ENCODE measurements around the gene KLHDC3. TPM values are rescaled to one million over a fixed set of nuclear protein-coding genes. Genes with fewer than 3 reads are reported as not detected.

Gene KLHDC3
- total and polyA plus RNA-seq, 2 of the 13 experiments (the other 11 are each of a cell fraction or from before 2014, with no cell fraction given) = 78.3 to 91.5 TPM

DNA sequence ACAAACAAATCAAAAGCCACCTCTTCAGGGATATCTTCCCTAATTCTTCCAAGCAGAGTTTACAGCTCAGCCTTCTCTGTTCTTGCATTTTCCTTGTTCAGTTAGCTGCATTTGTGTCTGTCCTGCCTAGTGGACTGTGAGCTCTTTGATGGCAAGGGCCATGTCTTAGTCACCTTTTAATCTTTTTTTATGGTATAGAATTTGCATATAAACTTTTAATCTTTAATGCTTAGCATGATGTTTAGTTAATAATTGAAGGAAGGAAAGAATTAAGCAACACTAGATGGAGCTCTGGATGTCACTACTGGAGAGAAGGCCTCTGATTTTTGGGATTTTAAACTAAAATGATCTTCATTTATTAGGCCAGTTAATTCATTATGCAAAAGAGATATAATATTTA, 17.5 kb upstream of the KLHDC3 start:
- no peak overlapping the region for H3K4me2 ChIP-seq (ENCODE audit: low read depth, low read length)
- no peak overlapping the region for H3K27ac ChIP-seq (ENCODE audit: extremely low read length, insufficient read depth, low read length)
- H3K27me3 ChIP-seq (ENCODE audit: control insufficient read depth in 1 of 2, insufficient read depth in 2 of 2, low read length in 2 of 2) = no peaks in the 10 kb centered on the region
- ChIA-PET CTCF (ENCODE audit: low intra/inter-chr PET ratio, low total read pairs) (interaction anchor here (1.2 kb wide), 1 partner anchor 147 kb away, joined by 4 read pairs; no protein-coding TSS in a partner anchor), POLR2A (interaction anchor here (0.5 to 3.1 kb wide), 7 partner anchors 12 to 186 kb away, joined by 3 to 23 read pairs (median 5); partner anchors contain the start of genes CUL7, CUL9, KLHDC3 and MEA1)
- no peaks in the 10 kb centered on the region for H3K4me1 ChIP-seq (ENCODE audit: insufficient read depth, low read length)
- no peak overlapping the region for H3K9ac ChIP-seq (ENCODE audit: insufficient read depth, low read depth, low read length)
- H3K36me3 ChIP-seq (replicated peaks in 1 of 2; ENCODE audit: control insufficient read depth in 1 of 2, insufficient read depth in 2 of 2, low read length in 2 of 2) = peaks cover 8 to 17% of the 10 kb centered on the region in 2 experiments; a peak in 4 of 5 replicates
- intact Hi-C loops (cut with micrococcal nuclease; ENCODE audit: unreplicated experiment) (no loop called here), in situ Hi-C loops (cut with HindIII; ENCODE audit: extremely low pct_ligation_motif_present, low pct_unique_long_range_greater_than_20kb) (no loop called here)
- ATAC-seq (no peak; the same call in 1 of the 3 replicates), DNase-seq (ENCODE audit: low spot score) (no peak), FAIRE-seq (peak; percentile 44)
- no TSS peak for BruUV-seq (replicated peaks)
- no peaks in the 10 kb centered on the region for H3K9me3 ChIP-seq (ENCODE audit: low read length)
- H2AFZ ChIP-seq (ENCODE audit: low read length) = no peak overlapping the region
- H3K4me3 ChIP-seq (replicated peaks in 1 of 3; ENCODE audit: insufficient read depth in 1 of 3, low read depth in 2 of 3, low read length in 3 of 3) = no peak overlapping the region
- no peaks in the 10 kb centered on the region for H4K20me1 ChIP-seq (ENCODE audit: insufficient read depth, low read length)
- TF ChIP-seq, protein P1, sequence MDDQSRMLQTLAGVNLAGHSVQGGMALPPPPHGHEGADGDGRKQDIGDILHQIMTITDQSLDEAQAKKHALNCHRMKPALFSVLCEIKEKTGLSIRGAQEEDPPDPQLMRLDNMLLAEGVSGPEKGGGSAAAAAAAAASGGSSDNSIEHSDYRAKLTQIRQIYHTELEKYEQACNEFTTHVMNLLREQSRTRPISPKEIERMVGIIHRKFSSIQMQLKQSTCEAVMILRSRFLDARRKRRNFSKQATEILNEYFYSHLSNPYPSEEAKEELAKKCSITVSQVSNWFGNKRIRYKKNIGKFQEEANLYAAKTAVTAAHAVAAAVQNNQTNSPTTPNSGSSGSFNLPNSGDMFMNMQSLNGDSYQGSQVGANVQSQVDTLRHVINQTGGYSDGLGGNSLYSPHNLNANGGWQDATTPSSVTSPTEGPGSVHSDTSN (CRISPR knock-in tag; IDR thresholded peaks at IDR 0.05; ENCODE audit: borderline replicate concordance) = no peak
- TF ChIP-seq ZMYM2 (CRISPR knock-in tag; IDR thresholded peaks at IDR 0.05) (no peak), FOXA3 (CRISPR knock-in tag; IDR thresholded peaks at IDR 0.05) (no peak), ZNF878 (CRISPR knock-in tag; IDR thresholded peaks at IDR 0.05) (no peak), CEBPG (CRISPR knock-in tag; IDR thresholded peaks at IDR 0.05) (peak; percentile 55), PAXIP1 (CRISPR knock-in tag; conservative IDR thresholded peaks at IDR 0.05) (no peak), HNRNPUL1 (IDR thresholded peaks at IDR 0.05; ENCODE audit: low read depth, low read length) (peak; percentile 81), STAG1 (CRISPR knock-in tag; IDR thresholded peaks at IDR 0.05) (0 out of 2 replicates have a peak, but pooled peaks have one; percentile 5), ZNF430 (CRISPR knock-in tag; IDR thresholded peaks at IDR 0.05) (no peak), ZNF841 (CRISPR knock-in tag; IDR thresholded peaks at IDR 0.05; ENCODE audit: borderline replicate concordance) (no peak)
- TF ChIP-seq, protein P2, sequence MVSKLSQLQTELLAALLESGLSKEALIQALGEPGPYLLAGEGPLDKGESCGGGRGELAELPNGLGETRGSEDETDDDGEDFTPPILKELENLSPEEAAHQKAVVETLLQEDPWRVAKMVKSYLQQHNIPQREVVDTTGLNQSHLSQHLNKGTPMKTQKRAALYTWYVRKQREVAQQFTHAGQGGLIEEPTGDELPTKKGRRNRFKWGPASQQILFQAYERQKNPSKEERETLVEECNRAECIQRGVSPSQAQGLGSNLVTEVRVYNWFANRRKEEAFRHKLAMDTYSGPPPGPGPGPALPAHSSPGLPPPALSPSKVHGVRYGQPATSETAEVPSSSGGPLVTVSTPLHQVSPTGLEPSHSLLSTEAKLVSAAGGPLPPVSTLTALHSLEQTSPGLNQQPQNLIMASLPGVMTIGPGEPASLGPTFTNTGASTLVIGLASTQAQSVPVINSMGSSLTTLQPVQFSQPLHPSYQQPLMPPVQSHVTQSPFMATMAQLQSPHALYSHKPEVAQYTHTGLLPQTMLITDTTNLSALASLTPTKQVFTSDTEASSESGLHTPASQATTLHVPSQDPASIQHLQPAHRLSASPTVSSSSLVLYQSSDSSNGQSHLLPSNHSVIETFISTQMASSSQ (IDR thresholded peaks at IDR 0.05; ENCODE audit: low read depth) = 0 out of 2 replicates have a peak, but pooled peaks have one; percentile 18
- TF ChIP-seq, protein P2 (CRISPR knock-in tag; IDR thresholded peaks at IDR 0.05; ENCODE audit: borderline replicate concordance) = no peak
- TF ChIP-seq, protein P3, sequence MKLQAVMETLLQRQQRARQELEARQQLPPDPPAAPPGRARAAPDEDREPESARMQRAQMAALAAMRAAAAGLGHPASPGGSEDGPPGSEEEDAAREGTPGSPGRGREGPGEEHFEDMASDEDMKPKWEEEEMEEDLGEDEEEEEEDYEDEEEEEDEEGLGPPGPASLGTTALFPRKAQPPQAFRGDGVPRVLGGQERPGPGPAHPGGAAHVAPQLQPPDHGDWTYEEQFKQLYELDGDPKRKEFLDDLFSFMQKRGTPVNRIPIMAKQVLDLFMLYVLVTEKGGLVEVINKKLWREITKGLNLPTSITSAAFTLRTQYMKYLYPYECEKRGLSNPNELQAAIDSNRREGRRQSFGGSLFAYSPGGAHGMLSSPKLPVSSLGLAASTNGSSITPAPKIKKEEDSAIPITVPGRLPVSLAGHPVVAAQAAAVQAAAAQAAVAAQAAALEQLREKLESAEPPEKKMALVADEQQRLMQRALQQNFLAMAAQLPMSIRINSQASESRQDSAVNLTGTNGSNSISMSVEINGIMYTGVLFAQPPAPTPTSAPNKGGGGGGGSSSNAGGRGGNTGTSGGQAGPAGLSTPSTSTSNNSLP (IDR thresholded peaks at IDR 0.05; ENCODE audit: low read depth, low read length) = 0 out of 2 replicates have a peak, but pooled peaks have one; percentile 7
- TF ChIP-seq, protein P4, sequence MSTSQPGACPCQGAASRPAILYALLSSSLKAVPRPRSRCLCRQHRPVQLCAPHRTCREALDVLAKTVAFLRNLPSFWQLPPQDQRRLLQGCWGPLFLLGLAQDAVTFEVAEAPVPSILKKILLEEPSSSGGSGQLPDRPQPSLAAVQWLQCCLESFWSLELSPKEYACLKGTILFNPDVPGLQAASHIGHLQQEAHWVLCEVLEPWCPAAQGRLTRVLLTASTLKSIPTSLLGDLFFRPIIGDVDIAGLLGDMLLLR (CRISPR knock-in tag; IDR thresholded peaks at IDR 0.05) = no peak
- H3K79me2 ChIP-seq (ENCODE audit: insufficient read depth, low read length) = peaks cover 2% of the 10 kb centered on the region
